Right atrium auricular region (tissue), 2 donors: ENCODE measurements around the gene LRRN4CL. TPM values are rescaled to one million over a fixed set of nuclear protein-coding genes. Genes with fewer than 3 reads are reported as not detected.

Experiments used
- DNase-seq: peaks from one replicate; pipeline ENCODE4 v3.0.0-alpha.2; 2019; ENCODE audit warnings: low spot score
- H3K27ac ChIP-seq, 2 donors: fragments of 200-600 bp; sonication (generic); 1 replicate in 1 of 2; 2 replicates in 1 of 2; pipeline ENCODE4 v1.5.1; 2016 to 2019
- H3K27me3 ChIP-seq, 2 donors: fragments of 200-600 bp; sonication (generic); one replicate each; pipeline versions ENCODE4 v1.5.1 to v1.6.0; 2017 to 2019
- H3K36me3 ChIP-seq: fragments of 200-600 bp; sonication (generic); one replicate; pipeline ENCODE4 v1.5.1; 2016
- H3K4me1 ChIP-seq, 2 donors: fragments of 200-600 bp; sonication (generic); one replicate each; pipeline versions ENCODE4 v1.5.1 to v1.6.0; 2017 to 2019
- H3K4me3 ChIP-seq, 2 donors: fragments of 200-600 bp; sonication (generic); 1 replicate in 1 of 2; 2 replicates in 1 of 2; pipeline ENCODE4 v1.5.1; 2017 to 2019; ENCODE audit warnings: mild to moderate bottlenecking in 1 of 2, moderate library complexity in 1 of 2
- H3K9me3 ChIP-seq, 2 donors: fragments of 200-600 bp; sonication (generic); one replicate each; pipeline ENCODE4 v1.5.1; 2019
- CTCF ChIP-seq, 2 donors: fragments of 200-600 bp; sonication (generic); IDR thresholded peaks; one replicate each; pipeline ENCODE4 v1.5.1; 2019; ENCODE audit warnings: antibody characterized with exemption in 2 of 2
- total RNA-seq, 2 donors: library from RNA; depleted of rRNA; stranded (reverse); fragments of >200 nt; gene quantifications; one replicate each; pipeline ENCODE4 v1.1.0, GENCODE V29; 2016

Gene LRRN4CL
- total RNA-seq, 2 donors from 2014 or later = 1.5 to 3.0 TPM

GRCh38 chr11:62645946-62646824 is 43.1 kb downstream of the LRRN4CL start, which contains the start of gene GANAB:
TSS of gene GANAB (minus strand) at chr11:62646613. CDS start at chr11:62646599, 14 bp downstream.
- DNase-seq = peak; percentile 99
- H3K4me3 ChIP-seq = peak within 1 kb of the TSS; percentile 78 to 81
- no peaks in the 10 kb centered on the region for H3K27me3 ChIP-seq
- H3K4me1 ChIP-seq = peaks cover 0 to 27% of the 10 kb centered on the region in 2 donors
- peak within 1 kb of the TSS; percentile 85 to 86 for H3K27ac ChIP-seq
- peaks cover 30% of the 10 kb centered on the region for H3K36me3 ChIP-seq
- no peaks in the 10 kb centered on the region for H3K9me3 ChIP-seq
- peak in 1 of 2 donors; percentile 19 for TF ChIP-seq CTCF (IDR thresholded peaks at IDR 0.05)

GRCh38 chr11:62645671-62645945 is 43.7 kb downstream of the LRRN4CL start:
- Histone ChIP-seq H3K9me3 (no peaks in the 10 kb centered on the region), H3K27me3 (no peaks in the 10 kb centered on the region), H3K27ac (peak overlapping the region; percentile 85 to 86), H3K4me1 (peaks cover 0 to 27% of the 10 kb centered on the region in 2 donors), H3K4me3 (peak overlapping the region; percentile 78 to 81), H3K36me3 (peaks cover 30% of the 10 kb centered on the region)
- no peak for DNase-seq
- no peak for TF ChIP-seq CTCF (IDR thresholded peaks at IDR 0.05)

GRCh38 chr11:62644220-62644619 is 45.1 kb downstream of the LRRN4CL start:
- Histone ChIP-seq H3K36me3 (peaks cover 27% of the 10 kb centered on the region), H3K4me1 (peaks cover 0 to 27% of the 10 kb centered on the region in 2 donors), H3K27me3 (no peaks in the 10 kb centered on the region), H3K9me3 (no peaks in the 10 kb centered on the region), H3K27ac (no peak overlapping the region), H3K4me3 (no peak overlapping the region)
- no peak for DNase-seq
- no peak for TF ChIP-seq CTCF (IDR thresholded peaks at IDR 0.05)

Other genes with a start within 250 kb of the LRRN4CL start
- 100 to 1,000 TPM; 270 to 441 TPM for gene AHNAK, start 142.7 kb downstream of the LRRN4CL start, total RNA-seq
- 1,000 to 10,000 TPM in 1 of 2 donors, 100 to 1,000 TPM in 1; 707 to 1,175 TPM for gene EEF1G, start 115.6 kb downstream of the LRRN4CL start, total RNA-seq
- 1 to 10 TPM; 5.4 to 5.7 TPM for gene TUT1, start 98.0 kb downstream of the LRRN4CL start, total RNA-seq
- 10 to 100 TPM; 30.0 to 40.5 TPM for gene MTA2, start 87.7 kb downstream of the LRRN4CL start, total RNA-seq
- 10 to 100 TPM; 15.8 to 21.3 TPM for gene EML3, start 76.8 kb downstream of the LRRN4CL start, total RNA-seq
- 1 to 10 TPM; 3.2 to 5.3 TPM for gene ROM1, start 76.3 kb downstream of the LRRN4CL start, total RNA-seq
- gene B3GAT3, start 67.5 kb downstream of the LRRN4CL start, total RNA-seq = 10 to 100 TPM; 12.7 to 14.0 TPM
- 10 to 100 TPM; 71.8 to 78.0 TPM for gene GANAB, start 42.9 kb downstream of the LRRN4CL start, total RNA-seq
- 10 to 100 TPM; 12.1 to 19.8 TPM for gene INTS5, start 36.2 kb downstream of the LRRN4CL start, total RNA-seq
- gene C11orf98, start 24.3 kb downstream of the LRRN4CL start, total RNA-seq = 10 to 100 TPM; 40.1 to 44.0 TPM
- 1 to 10 TPM in 1 of 2 donors, under 1 TPM in 1; 0.41 to 3.7 TPM for gene CSKMT, start 24.2 kb downstream of the LRRN4CL start, total RNA-seq
- 1 to 10 TPM; 5.0 to 8.7 TPM for gene UQCC3, start 17.9 kb downstream of the LRRN4CL start, total RNA-seq
- 1 to 10 TPM; 2.3 to 2.4 TPM for gene LBHD1, start 17.3 kb downstream of the LRRN4CL start, total RNA-seq
- 100 to 1,000 TPM in 1 of 2 donors, 10 to 100 TPM in 1; 77.4 to 116 TPM for gene UBXN1, start 10.5 kb downstream of the LRRN4CL start, total RNA-seq
- 10 to 100 TPM; 18.6 to 23.0 TPM for gene BSCL2, start 17.9 kb upstream of the LRRN4CL start, total RNA-seq
- not detected for gene GNG3, start 18.1 kb upstream of the LRRN4CL start, total RNA-seq
- gene HNRNPUL2, start 37.9 kb upstream of the LRRN4CL start, total RNA-seq = 10 to 100 TPM; 12.2 to 15.6 TPM
- gene TTC9C, start 39.0 kb upstream of the LRRN4CL start, total RNA-seq = 10 to 100 TPM in 1 of 2 donors, 1 to 10 TPM in 1; 9.6 to 11.4 TPM
- gene ZBTB3, start 64.6 kb upstream of the LRRN4CL start, total RNA-seq = 1 to 10 TPM; 5.1 to 7.8 TPM
- gene POLR2G, start 72.0 kb upstream of the LRRN4CL start, total RNA-seq = 10 to 100 TPM; 32.9 to 34.8 TPM
- 1 to 10 TPM; 5.8 to 9.5 TPM for gene TAF6L, start 81.9 kb upstream of the LRRN4CL start, total RNA-seq
- gene TMEM179B, start 97.9 kb upstream of the LRRN4CL start, total RNA-seq = 10 to 100 TPM; 42.5 to 44.8 TPM
- gene TMEM223, start 102.5 kb upstream of the LRRN4CL start, total RNA-seq = 10 to 100 TPM; 27.7 TPM
- 10 to 100 TPM; 33.9 to 35.9 TPM for gene NXF1, start 115.9 kb upstream of the LRRN4CL start, total RNA-seq
- 10 to 100 TPM; 15.2 to 24.7 TPM for gene STX5, start 142.5 kb upstream of the LRRN4CL start, total RNA-seq
- gene TEX54, start 143.3 kb upstream of the LRRN4CL start, total RNA-seq = not detected
- gene WDR74, start 150.1 kb upstream of the LRRN4CL start, total RNA-seq = 10 to 100 TPM; 17.8 to 26.8 TPM
- 10 to 100 TPM; 27.7 to 64.9 TPM for gene SLC3A2, start 191.4 kb upstream of the LRRN4CL start, total RNA-seq
- not detected for gene CHRM1, start 231.8 kb upstream of the LRRN4CL start, total RNA-seq